NCI-H345 treated with DMSO at 0.1 percent for 48 hours (cell line): ENCODE data around the gene SLC22A8.
"Not testable (repeated sequence)": the region's sequence is repeated elsewhere in the genome, so short reads cannot be mapped to it uniquely, and the experiment has no call there.

Experiments used
- DNase-seq: peaks from one replicate; lab custom pipeline; 2025; ENCODE audit not compliant: unreplicated experiment; lab: John Stamatoyannopoulos, UW

SLC22A8 gene

DNA sequence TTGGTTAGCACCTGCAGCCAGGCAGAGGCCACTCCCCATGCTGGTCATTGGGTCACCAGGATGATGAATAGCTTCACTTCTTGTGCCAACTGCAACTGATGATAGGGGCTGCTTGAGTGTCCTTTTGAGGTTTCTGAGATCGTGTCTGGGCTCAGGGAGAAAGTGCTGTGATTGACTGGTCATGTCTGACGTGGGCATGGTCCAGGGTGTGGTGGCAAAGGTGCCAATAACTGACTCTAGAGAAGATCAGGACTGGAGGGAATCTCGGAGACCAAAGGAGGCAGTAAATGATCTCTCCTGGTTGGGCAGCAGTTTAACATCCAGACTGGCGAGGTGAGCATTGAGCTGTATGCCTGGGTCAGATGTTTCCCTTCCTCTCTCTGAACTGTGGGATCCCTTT lies 20.9 kb downstream of the SLC22A8 start:
- DNase-seq = no peak

GRCh38 chr11:62988276-62988675 lies 27.4 kb downstream of the SLC22A8 start:
- no peak for DNase-seq

DNA sequence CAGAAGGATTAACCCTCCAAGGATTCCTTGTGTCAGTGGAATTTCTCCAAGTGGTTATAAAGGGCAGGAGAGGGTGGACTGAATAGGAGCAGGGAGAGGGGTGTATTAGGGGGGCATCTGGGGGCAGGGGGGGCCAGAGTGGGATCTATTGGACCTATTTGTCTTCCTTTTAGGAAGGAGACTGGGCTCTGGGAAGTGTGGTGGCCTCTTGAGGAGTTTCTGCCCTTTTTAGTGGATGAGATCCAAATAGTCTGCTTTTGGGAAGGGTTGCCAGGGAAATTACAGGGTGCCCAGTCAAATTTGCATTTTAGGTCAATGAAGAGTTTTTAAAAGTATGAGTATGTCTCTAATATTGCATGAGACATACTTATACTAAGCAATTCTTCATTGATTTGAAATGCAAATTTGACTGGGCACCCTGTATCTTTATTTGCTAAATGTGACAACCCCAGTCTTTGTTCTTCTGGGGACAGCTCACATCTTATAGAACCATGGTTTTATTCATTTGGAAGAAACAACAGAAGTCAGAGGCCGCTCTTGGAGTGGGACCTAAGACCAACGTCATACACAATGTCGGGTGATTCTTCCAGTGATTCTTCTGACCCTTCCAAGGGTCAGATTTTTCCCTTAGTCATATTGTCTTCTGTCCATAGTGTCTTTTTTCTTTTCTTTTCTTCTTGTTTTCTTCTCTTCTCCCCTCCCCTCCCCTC lies 30.4 kb downstream of the SLC22A8 start:
- DNase-seq = no peak

- DNase-seq = no peak
These were observed 31.1 kb downstream of the SLC22A8 start, which contains the start of gene SLC22A6 for GRCh38 chr11:62984451-62984991. Gene SLC22A6 (minus strand): TSS chr11:62984967. CDS start chr11:62984690, 277 bp downstream.

GRCh38 chr11:62983536-62984199 lies 32.0 kb downstream of the SLC22A8 start:
- no peak for DNase-seq

GRCh38 chr11:62981743-62982142 lies 33.9 kb downstream of the SLC22A8 start:
- no peak for DNase-seq

DNA sequence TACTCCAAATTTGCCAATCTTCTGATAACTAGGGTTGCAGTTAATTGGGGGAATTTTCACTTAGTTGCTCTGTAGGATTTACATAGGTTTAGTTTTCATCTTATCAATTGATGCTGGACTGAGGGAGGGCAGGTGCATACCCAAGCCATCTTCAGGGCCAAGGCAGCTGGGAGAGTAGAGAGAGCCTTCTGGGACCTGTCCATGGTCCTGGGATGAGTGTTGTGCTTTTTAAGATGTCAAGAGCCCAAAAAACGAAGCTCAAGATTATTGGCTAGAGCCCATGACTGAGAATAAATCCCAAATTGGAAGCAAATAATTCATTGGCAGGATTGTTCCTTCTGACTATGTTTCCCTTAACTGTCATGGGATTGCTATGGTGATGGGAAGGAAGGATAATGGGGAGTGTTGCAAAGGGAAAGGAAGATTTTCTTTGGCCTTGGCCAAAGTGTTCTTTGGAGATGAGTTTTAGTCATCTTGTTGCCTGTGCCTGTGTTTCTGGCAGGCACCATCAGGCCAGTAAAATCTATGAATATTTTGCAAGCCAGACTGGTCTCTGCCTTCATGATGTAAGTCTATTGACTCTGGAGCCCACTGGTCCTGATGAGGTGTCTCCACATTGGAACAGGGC lies 35.4 kb downstream of the SLC22A8 start:
- no peak for DNase-seq

DNA sequence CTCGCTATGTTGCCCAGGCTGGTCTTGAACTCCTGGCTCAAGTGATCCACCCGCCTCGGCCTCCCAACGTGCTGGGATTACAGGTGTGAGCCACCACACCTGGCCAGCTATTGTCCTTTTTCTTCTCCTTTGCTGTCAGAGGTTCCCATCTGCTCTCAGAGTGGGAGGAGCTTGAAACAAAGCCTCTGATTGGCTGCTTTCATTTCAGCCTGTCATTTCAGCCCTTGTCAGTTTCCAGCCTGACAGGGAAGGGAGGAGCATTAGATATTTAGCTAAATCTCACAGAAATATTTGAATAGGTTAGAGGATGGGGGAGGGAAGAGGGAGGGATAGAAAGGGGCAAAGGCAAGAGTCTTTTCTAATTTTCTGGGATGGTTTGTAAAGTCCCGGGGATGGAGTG lies 39.5 kb downstream of the SLC22A8 start:
- DNase-seq = no peak

- peak; percentile 49 for DNase-seq
These were observed 40.7 kb downstream of the SLC22A8 start for GRCh38 chr11:62974848-62975522.

- DNase-seq = no peak
These were observed 50.1 kb downstream of the SLC22A8 start for GRCh38 chr11:62965574-62965973.

DNA sequence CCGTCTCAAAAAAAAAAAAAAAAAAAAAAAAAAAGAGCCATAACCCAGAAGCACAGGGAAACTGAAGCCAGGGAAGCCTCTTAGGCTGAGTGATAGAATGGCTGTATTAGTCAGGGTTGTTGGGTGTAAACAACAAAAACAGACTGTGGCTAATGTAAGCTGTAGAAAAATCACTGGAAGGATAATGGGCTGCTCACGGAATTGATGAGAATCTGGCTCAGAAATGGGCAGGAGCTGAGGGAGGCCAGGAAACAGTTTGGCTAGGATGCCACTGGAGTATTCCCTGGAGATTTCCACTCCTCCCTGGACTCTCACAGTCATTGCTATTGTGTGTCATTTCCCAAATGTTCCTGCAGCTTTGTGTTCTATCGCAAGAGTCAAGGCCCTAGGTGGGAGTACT lies 53.2 kb downstream of the SLC22A8 start:
- no peak for DNase-seq

- DNase-seq = no peak
These were observed 54.5 kb downstream of the SLC22A8 start for GRCh38 chr11:62961017-62961570.

DNA sequence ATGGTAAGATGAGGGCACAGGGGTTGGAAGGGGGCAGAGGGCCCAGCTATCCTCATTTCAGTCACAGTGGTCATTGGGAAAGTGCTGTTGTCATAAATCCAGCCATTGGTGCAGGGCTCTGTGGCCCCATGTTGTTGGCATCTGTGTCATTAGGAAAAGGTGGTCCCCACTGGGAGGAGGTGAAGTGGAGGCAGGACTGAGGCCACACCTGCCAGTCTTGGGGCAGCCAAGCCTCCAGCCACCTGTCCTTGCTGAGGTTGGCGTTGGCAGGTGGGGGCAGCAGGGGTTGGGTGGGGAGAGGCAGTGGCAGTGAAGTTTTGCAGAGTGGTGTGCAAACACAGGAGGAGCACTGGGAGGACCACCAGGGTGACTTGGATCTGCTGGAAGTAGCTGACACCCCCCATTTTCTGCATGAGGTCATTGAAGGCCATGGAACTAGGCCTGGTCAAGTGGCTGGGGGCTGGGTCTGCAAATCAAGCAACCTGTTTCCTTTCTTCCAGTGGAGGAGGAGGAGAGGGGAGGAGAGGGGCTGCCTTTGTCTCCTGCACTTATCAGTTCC lies 56.1 kb downstream of the SLC22A8 start:
- DNase-seq = no peak

DNA sequence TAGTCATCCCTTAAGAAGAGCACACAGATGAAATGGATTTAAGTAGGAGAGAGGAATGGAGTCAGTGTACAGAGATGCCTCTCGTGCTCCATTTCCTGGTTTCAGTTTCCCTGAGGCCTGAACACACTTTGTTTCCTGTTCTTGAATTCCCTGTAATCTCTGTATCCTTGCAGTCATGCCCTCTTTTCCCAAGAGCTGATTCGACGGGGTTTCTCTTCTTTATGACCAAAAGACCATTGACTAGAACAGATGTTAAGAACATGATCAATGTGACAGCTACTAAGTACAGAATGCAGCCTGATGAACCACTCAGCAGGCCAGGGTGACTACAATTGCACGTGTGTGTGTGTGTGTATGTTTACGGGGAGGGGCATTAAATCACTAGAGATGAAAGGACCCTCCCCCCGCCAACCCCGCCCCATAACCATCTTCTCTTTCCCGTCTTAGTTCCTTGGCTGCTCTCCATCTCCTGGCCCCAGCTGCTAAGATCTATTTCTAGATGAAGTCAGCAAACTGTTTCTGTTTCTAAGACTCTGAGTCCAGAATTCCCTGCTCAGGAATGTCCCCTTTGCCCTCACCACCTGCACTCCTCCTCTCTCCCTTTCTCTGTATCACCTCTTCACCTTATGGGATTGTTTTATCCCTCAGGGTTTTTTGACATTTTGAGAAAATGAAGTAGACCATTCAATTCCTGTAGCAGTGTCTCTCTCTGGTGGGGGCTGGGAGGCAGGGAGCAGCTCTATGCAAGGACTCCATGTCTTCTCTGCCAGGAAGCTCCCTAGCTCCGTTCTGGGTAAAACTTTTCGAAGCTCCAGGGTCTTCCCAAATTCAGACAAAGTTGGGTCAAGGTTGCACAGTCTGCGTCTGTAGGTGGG lies 56.9 kb downstream of the SLC22A8 start:
- DNase-seq = no peak

GRCh38 chr11:62957147-62957546 lies 58.5 kb downstream of the SLC22A8 start:
- DNase-seq = no peak

GRCh38 chr11:62954478-62954877 lies 61.2 kb downstream of the SLC22A8 start:
- DNase-seq = no peak

GRCh38 chr11:62953811-62954210 lies 61.8 kb downstream of the SLC22A8 start:
- DNase-seq = no peak

- no peak for DNase-seq
These were observed 66.8 kb downstream of the SLC22A8 start for GRCh38 chr11:62948765-62949320.

DNA sequence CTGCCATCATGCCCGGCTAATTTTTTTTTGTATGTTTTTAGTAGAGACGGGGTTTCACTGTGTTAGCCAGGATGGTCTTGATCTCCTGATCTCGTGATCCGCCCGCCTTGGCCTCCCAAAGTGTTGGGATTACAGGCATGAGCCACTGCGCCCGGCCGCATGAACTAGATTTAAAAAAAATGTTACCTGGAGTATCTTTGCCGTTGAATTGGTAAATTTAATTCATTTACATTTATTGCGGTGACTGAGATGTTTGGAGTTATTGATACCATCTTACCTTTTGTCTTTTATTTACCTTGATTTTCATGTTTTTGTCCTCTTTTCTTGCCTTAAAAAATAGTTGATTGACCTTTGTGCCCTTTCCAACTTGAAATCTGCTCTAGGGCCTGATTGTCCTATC lies 70.1 kb downstream of the SLC22A8 start:
- DNase-seq = not testable (repeated sequence)
